HFFc6 (cell line): ENCODE data around the gene CFDP1. TPM values are rescaled to one million over a fixed set of nuclear protein-coding genes. Genes with fewer than 3 reads are reported as not detected.

Source experiments
- DNase-seq: peaks from one replicate; pipeline ENCODE4 v3.0.0-alpha.2; 2018
- H3K27ac Mint-ChIP-seq: 2 replicates; pipeline ENCODE4 v1.8.0; 2020; ENCODE audit warnings: mild to moderate bottlenecking, mixed read lengths
- H3K27me3 Mint-ChIP-seq: 2 replicates; pipeline ENCODE4 v1.8.0; 2021; ENCODE audit warnings: mild to moderate bottlenecking, moderate library complexity, mixed read lengths; ENCODE audit not compliant: insufficient read depth
- H3K36me3 Mint-ChIP-seq: 2 replicates; pipeline ENCODE4 v1.8.0; 2021; ENCODE audit warnings: low read depth, mixed read lengths
- H3K4me1 Mint-ChIP-seq: 2 replicates; pipeline ENCODE4 v1.8.0; 2020; ENCODE audit warnings: low read depth, mixed read lengths
- H3K4me3 Mint-ChIP-seq: 2 replicates; pipeline ENCODE4 v1.8.0; 2020; ENCODE audit warnings: mild to moderate bottlenecking, moderate library complexity, mixed read lengths
- H3K9me3 Mint-ChIP-seq: 2 replicates; pipeline ENCODE4 v1.8.0; 2020; ENCODE audit warnings: mild to moderate bottlenecking, mixed read lengths
- total RNA-seq, 6 experiments: library from RNA; stranded (reverse); fragmentation: NEBNext Ultra II Directional; extraction: Animal tissue kit (Norgen Biotek cat#: 25700); gene quantifications; 2 replicates in 1 of 6; 3 replicates in 5 of 6; pipeline ENCODE4 v1.2.3, GENCODE V29; 2021
- TF ChIP-seq, protein P1 (sequence below): fragments of 200-600 bp; sonication (generic); IDR thresholded peaks from 2 replicates; pipeline ENCODE4 v1.5.0; 2021; ENCODE audit warnings: antibody characterized with exemption, mild to moderate bottlenecking

CFDP1 gene
- total RNA-seq, 6 experiments from 2014 or later = 33.0 to 43.1 (median 37.6) TPM

DNA sequence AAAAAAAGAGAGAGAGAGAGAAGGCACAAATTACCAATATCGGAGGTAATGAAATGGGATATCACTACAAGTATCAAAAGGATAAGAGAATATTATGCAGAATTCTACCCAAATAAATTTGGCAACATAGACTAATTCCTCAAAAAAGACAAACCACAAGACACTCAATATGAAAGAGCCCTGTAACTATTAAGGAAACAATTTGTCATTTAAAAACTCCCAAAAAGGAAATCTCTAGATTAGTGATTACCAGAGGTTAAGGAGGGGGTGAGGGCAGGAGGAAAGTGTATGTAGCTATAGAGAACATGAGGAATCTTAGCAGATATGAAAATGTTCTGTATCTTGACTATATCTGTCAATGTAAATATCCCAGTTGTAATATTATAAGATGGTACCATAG is 54.0 kb downstream of the CFDP1 start:
- no peak overlapping the region for H3K4me3 Mint-ChIP-seq
- H3K27ac Mint-ChIP-seq = peak overlapping the region; percentile 99
- peaks cover 77% of the 10 kb centered on the region for H3K4me1 Mint-ChIP-seq
- TF ChIP-seq, protein P1, sequence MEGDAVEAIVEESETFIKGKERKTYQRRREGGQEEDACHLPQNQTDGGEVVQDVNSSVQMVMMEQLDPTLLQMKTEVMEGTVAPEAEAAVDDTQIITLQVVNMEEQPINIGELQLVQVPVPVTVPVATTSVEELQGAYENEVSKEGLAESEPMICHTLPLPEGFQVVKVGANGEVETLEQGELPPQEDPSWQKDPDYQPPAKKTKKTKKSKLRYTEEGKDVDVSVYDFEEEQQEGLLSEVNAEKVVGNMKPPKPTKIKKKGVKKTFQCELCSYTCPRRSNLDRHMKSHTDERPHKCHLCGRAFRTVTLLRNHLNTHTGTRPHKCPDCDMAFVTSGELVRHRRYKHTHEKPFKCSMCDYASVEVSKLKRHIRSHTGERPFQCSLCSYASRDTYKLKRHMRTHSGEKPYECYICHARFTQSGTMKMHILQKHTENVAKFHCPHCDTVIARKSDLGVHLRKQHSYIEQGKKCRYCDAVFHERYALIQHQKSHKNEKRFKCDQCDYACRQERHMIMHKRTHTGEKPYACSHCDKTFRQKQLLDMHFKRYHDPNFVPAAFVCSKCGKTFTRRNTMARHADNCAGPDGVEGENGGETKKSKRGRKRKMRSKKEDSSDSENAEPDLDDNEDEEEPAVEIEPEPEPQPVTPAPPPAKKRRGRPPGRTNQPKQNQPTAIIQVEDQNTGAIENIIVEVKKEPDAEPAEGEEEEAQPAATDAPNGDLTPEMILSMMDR = no peak
- H3K9me3 Mint-ChIP-seq = no peaks in the 10 kb centered on the region
- H3K27me3 Mint-ChIP-seq = no peaks in the 10 kb centered on the region; the same call in 1 of the 2 replicates
- H3K36me3 Mint-ChIP-seq = peaks cover 33% of the 10 kb centered on the region
- no peak for DNase-seq

DNA sequence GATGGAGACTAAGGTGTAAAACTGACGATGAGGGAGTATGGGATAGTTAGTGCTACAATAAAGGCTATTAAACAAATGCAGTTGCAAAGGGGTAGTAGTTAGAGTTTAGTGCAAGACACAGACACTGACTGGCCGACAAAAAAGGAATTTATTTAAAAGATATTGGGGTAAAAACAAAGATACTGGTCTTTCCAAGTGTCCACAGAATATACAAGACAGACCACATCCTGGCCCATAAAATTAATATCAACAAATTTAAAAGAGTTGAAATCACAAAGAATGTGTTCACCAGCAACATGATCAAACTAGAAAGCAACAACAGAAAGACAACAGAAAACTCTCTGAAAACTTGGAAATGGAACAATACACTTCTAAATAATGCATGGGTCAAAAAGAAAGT is 54.7 kb downstream of the CFDP1 start:
- DNase-seq = no peak
- H3K9me3 Mint-ChIP-seq = no peaks in the 10 kb centered on the region
- peak overlapping the region; percentile 78 for H3K4me3 Mint-ChIP-seq
- H3K36me3 Mint-ChIP-seq = peaks cover 33% of the 10 kb centered on the region
- H3K27me3 Mint-ChIP-seq = no peaks in the 10 kb centered on the region; the same call in 1 of the 2 replicates
- H3K27ac Mint-ChIP-seq = peak overlapping the region; percentile 99
- H3K4me1 Mint-ChIP-seq = peaks cover 76% of the 10 kb centered on the region
- TF ChIP-seq, protein P1 = no peak

DNA sequence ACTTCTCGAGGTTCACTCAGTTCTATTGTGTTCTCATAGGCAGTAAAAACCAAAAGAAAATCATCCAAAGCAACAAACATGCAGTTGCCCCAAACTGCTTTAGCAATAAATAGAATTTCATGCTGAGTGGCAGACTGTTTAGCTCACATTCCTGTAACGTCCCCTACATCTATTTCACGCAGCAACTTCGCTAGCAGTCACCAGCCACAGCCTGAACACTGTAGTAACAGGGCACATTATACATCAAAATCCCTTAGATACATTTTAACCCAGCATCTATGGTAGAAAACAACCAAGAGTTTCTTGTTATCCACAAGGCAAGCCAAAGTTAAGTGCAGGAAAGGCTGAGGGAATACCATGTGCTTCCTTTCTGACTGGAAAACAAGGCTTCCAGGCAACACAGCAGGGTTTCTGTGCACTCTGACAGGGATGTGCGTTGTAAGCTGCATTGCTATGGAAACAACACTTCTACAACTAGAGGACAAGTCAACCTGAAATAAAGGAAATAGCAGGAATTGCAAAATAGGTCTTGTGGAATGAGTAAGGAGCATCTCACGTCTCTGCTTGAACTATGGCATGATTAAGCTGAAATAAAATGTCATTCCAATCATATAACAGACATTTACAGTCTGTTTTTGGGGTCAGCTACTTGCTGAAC is 55.4 kb downstream of the CFDP1 start:
- Mint-ChIP-seq H3K27me3 (no peaks in the 10 kb centered on the region; the same call in 1 of the 2 replicates), H3K27ac (peak overlapping the region; percentile 99), H3K9me3 (no peaks in the 10 kb centered on the region), H3K4me1 (peaks cover 73% of the 10 kb centered on the region), H3K4me3 (peak overlapping the region; percentile 78), H3K36me3 (peaks cover 33% of the 10 kb centered on the region)
- DNase-seq = peak; percentile 99
- TF ChIP-seq, protein P1 = no peak

DNA sequence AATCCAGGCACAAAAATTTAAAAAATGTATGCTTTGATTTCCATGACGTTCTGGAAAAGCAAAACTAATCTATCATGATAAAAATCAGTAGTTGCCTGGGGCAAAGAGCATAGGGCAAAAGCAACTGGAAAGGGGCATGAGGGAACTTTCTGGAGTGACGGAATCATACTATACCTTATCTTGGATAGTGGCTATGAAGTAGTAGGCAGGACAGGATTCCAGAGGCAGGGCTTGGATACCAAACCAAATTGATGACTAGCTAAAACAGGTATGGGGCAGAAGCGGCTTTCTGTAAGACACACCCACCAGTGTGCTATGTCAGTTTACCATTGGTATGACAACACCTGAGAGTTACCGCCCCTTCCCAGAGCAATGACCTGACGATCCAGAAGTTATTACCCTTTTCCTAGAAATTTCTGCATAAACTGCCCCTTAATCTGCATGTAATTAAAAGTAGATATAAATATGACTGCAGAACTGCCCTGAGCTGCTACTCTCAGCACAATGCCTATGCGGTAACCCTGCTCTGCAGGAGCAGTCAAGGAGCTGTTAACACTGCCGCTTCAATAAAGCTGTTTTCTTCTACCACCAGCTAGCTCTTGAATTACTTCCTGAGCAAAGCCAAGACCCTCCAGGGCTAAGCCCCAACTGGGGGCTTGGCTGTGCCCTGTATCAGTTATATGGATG is 56.7 kb downstream of the CFDP1 start:
- Mint-ChIP-seq H3K4me1 (peaks cover 75% of the 10 kb centered on the region), H3K27me3 (no peaks in the 10 kb centered on the region; the same call in 1 of the 2 replicates), H3K36me3 (peaks cover 33% of the 10 kb centered on the region), H3K9me3 (no peaks in the 10 kb centered on the region), H3K27ac (peak overlapping the region; percentile 99), H3K4me3 (no peak overlapping the region)
- TF ChIP-seq, protein P1 = no peak
- no peak for DNase-seq

DNA sequence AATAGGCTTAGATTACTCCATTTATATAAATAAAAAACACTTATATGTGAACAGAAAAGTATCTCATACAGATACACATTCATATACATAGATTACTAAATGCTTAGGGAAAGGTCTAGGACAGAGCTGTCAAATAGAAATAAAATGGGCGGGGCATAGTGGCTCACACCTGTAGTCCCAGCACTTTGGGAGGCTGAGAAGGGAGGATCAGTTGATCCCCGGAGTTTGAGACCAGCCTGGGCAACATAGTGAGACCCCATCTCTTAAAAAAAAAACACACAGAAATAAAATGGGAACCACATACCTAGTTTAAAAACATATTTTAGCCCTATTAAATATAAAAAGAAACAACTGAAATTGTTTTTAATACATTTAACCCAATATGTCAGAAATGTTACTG is 58.9 kb downstream of the CFDP1 start:
- Mint-ChIP-seq H3K9me3 (no peaks in the 10 kb centered on the region), H3K27me3 (no peaks in the 10 kb centered on the region; the same call in 1 of the 2 replicates), H3K4me1 (peaks cover 60% of the 10 kb centered on the region), H3K36me3 (peaks cover 33% of the 10 kb centered on the region), H3K4me3 (no peak overlapping the region), H3K27ac (no peak overlapping the region)
- DNase-seq = no peak
- TF ChIP-seq, protein P1 = no peak
